ENCODE measurements around the gene GKN1.
A peak's percentile ranks its signal among the peaks of the same experiment; 100 is the strongest.

GKN1 gene

GRCh38 chr2:69010437-69011194 is 36.2 kb downstream of the GKN1 start:
- DNase-seq (ENCODE audit: low spot score) = no peak
- TF ChIP-seq CTCF (IDR thresholded peaks at IDR 0.05; ENCODE audit: extremely low read depth, insufficient read depth, missing control alignments) = no peak
- in situ Hi-C loops (cut with MboI; ENCODE audit: low pct_unique_long_range_greater_than_20kb, low sequenced_read_pairs, unreplicated experiment) = no loop called here

GRCh38 chr2:69011611-69012157 is 37.2 kb downstream of the GKN1 start:
- in situ Hi-C loops (cut with MboI; ENCODE audit: low pct_unique_long_range_greater_than_20kb, low sequenced_read_pairs, unreplicated experiment) = no loop called here
- TF ChIP-seq CTCF (IDR thresholded peaks at IDR 0.05; ENCODE audit: extremely low read depth, insufficient read depth, missing control alignments) = no peak
- no peak for DNase-seq (ENCODE audit: low spot score)

GRCh38 chr2:69012310-69013141 is 38.1 kb downstream of the GKN1 start:
- DNase-seq (ENCODE audit: low spot score) = peak; percentile 57
- peak; percentile 83 for TF ChIP-seq CTCF (IDR thresholded peaks at IDR 0.05; ENCODE audit: extremely low read depth, insufficient read depth, missing control alignments)
- in situ Hi-C loops (cut with MboI; ENCODE audit: low pct_unique_long_range_greater_than_20kb, low sequenced_read_pairs, unreplicated experiment) = no loop called here

GRCh38 chr2:69013142-69013839 is 38.9 kb downstream of the GKN1 start, which contains the start of gene ANTXR1:
Gene ANTXR1 (plus strand): TSS chr2:69013179. CDS start chr2:69013500, 321 bp downstream.
- TF ChIP-seq CTCF (IDR thresholded peaks at IDR 0.05; ENCODE audit: extremely low read depth, insufficient read depth, missing control alignments) = no peak
- DNase-seq (ENCODE audit: low spot score) = peak; percentile 34
- in situ Hi-C loops (cut with MboI; ENCODE audit: low pct_unique_long_range_greater_than_20kb, low sequenced_read_pairs, unreplicated experiment) = no loop called here

GRCh38 chr2:69013840-69014821 is 39.7 kb downstream of the GKN1 start:
- TF ChIP-seq CTCF (IDR thresholded peaks at IDR 0.05; ENCODE audit: extremely low read depth, insufficient read depth, missing control alignments) = no peak
- DNase-seq (ENCODE audit: low spot score) = no peak
- in situ Hi-C loops (cut with MboI; ENCODE audit: low pct_unique_long_range_greater_than_20kb, low sequenced_read_pairs, unreplicated experiment) = no loop called here
